Trophoblast cell (in vitro differentiated cells and primary cell): ENCODE results near the gene MKI67.
A peak's percentile ranks its signal among the peaks of the same experiment; 100 is the strongest.

Source experiments
- DNase-seq, 2 donors: peaks; one replicate each; pipeline ENCODE4 v3.0.0-alpha.2; 2016
- H2AFZ ChIP-seq: 2 replicates; pipeline ENCODE4 v1.6.1; 2013; ENCODE audit warnings: low read length, moderate library complexity, mild to moderate bottlenecking; ENCODE audit not compliant: insufficient read depth, poor library complexity
- H2AK5ac ChIP-seq: 2 replicates; pipeline ENCODE4 v1.6.1; 2013; ENCODE audit warnings: mild to moderate bottlenecking, low read length
- H2BK120ac ChIP-seq: 2 replicates; pipeline ENCODE4 v1.6.1; 2013; ENCODE audit warnings: low read length, mild to moderate bottlenecking, moderate library complexity; ENCODE audit not compliant: insufficient read depth, poor library complexity
- H2BK12ac ChIP-seq: 2 replicates; pipeline ENCODE4 v1.6.1; 2013; ENCODE audit warnings: mild to moderate bottlenecking, low read length, moderate library complexity
- H2BK5ac ChIP-seq: 2 replicates; pipeline ENCODE4 v1.6.1; 2013; ENCODE audit warnings: low read length, low read depth, moderate library complexity, mild to moderate bottlenecking; ENCODE audit not compliant: poor library complexity
- H3K14ac ChIP-seq: 2 replicates; pipeline ENCODE4 v1.6.1; 2013; ENCODE audit warnings: mild to moderate bottlenecking, low read length
- H3K18ac ChIP-seq: 2 replicates; pipeline ENCODE4 v1.6.1; 2013; ENCODE audit warnings: mild to moderate bottlenecking, low read length
- H3K23ac ChIP-seq: 2 replicates; pipeline ENCODE4 v1.6.1; 2013; ENCODE audit warnings: low read length
- H3K27ac ChIP-seq: 2 replicates; pipeline ENCODE4 v1.5.1; 2013; ENCODE audit warnings: low read depth, mild to moderate bottlenecking, inconsistent platforms, low read length, moderate library complexity
- H3K27me3 ChIP-seq: 2 replicates; pipeline ENCODE4 v1.6.1; 2013; ENCODE audit warnings: inconsistent platforms, mild to moderate bottlenecking, low read length, moderate library complexity; ENCODE audit not compliant: insufficient read depth
- H3K36me3 ChIP-seq, 2 experiments: 1 replicate in 1 of 2; 2 replicates in 1 of 2; pipeline ENCODE4 v1.6.1; 2013; ENCODE audit warnings: low read length in 2 of 2, mild to moderate bottlenecking in 2 of 2, moderate library complexity in 1 of 2; ENCODE audit not compliant: insufficient read depth in 2 of 2, control insufficient read depth in 1 of 2
- H3K4ac ChIP-seq: 2 replicates; pipeline ENCODE4 v1.6.1; 2013; ENCODE audit warnings: low read depth, mild to moderate bottlenecking, low read length, moderate library complexity
- H3K4me1 ChIP-seq, 2 experiments: 1 replicate in 1 of 2; 2 replicates in 1 of 2; pipeline ENCODE4 v1.6.1; 2013; ENCODE audit warnings: low read length in 2 of 2, mild to moderate bottlenecking in 2 of 2, moderate library complexity in 1 of 2; ENCODE audit not compliant: insufficient read depth in 2 of 2, control insufficient read depth in 1 of 2
- H3K4me2 ChIP-seq: 2 replicates; pipeline ENCODE4 v1.6.1; 2013; ENCODE audit warnings: inconsistent platforms, mild to moderate bottlenecking, low read length, moderate library complexity
- H3K4me3 ChIP-seq: 2 replicates; pipeline ENCODE4 v1.5.1; 2013; ENCODE audit warnings: mild to moderate bottlenecking, low read depth, low read length, inconsistent platforms
- H3K79me1 ChIP-seq: one replicate; pipeline ENCODE4 v1.6.1; 2013; ENCODE audit warnings: low read length
- H3K79me2 ChIP-seq: 2 replicates; pipeline ENCODE4 v1.6.1; 2013; ENCODE audit warnings: low read length, mild to moderate bottlenecking; ENCODE audit not compliant: control insufficient read depth, insufficient read depth, poor library complexity
- H3K9ac ChIP-seq: 2 replicates; pipeline ENCODE4 v1.6.1; 2013; ENCODE audit warnings: mild to moderate bottlenecking, low read length
- H3K9me3 ChIP-seq: 2 replicates; pipeline ENCODE4 v1.6.1; 2013; ENCODE audit warnings: low read depth, mild to moderate bottlenecking, control low read depth, inconsistent platforms, low read length; ENCODE audit not compliant: insufficient read depth
- H4K12ac ChIP-seq: 2 replicates; pipeline ENCODE4 v1.6.1; 2013; ENCODE audit warnings: low read depth, mild to moderate bottlenecking, low read length, moderate library complexity
- H4K8ac ChIP-seq: 2 replicates; pipeline ENCODE4 v1.6.1; 2013; ENCODE audit warnings: low read depth, mild to moderate bottlenecking, low read length, moderate library complexity
- H4K91ac ChIP-seq: one replicate; pipeline ENCODE4 v1.6.1; 2013; ENCODE audit warnings: low read depth, mild to moderate bottlenecking, low read length, moderate library complexity
- WGBS: extraction: QIAGEN DNeasy Blood & Tissue Kit; methylation state at CpG from one replicate; pipeline ENCODE4 v1.1.7; 2013; ENCODE audit warnings: missing lambda C conversion rate; ENCODE audit not compliant: insufficient read length, insufficient coverage; ENCODE audit errors: extremely low coverage; 5-methylcytosine and 5-hydroxymethylcytosine counted together

MKI67 gene

DNA sequence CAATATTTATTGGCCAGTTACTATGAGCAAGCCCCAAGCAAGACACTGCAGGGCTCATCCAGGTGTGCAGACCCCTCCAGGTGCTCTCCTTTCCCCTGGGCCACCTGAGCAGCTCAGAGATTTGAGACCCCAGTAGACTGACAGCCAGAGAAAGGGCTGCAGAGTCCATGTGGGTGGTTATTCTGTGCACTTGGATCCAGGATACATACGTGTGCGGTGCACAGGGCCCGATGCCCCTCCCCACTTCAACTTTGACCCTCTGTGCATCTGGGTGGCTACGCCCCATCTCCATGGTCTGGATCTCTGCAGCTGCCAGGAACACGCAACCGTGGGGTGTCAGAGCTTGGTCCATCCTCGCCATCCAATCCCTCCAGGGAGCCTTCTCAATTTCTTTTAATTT lies 72.9 kb downstream of the MKI67 start:
- H4K12ac ChIP-seq = no peak overlapping the region
- H3K79me1 ChIP-seq = no peaks in the 10 kb centered on the region
- H3K36me3 ChIP-seq = peaks cover 14 to 17% of the 10 kb centered on the region in 2 experiments
- no peaks in the 10 kb centered on the region for H3K27me3 ChIP-seq
- no peak overlapping the region for H3K23ac ChIP-seq
- H2AK5ac ChIP-seq = no peak overlapping the region
- H3K27ac ChIP-seq = no peak overlapping the region
- no peak overlapping the region for H2BK120ac ChIP-seq
- no peak overlapping the region for H3K9ac ChIP-seq
- no peak overlapping the region for H3K18ac ChIP-seq
- no peak overlapping the region for H3K4ac ChIP-seq
- H3K4me2 ChIP-seq = no peak overlapping the region
- H4K91ac ChIP-seq = no peak overlapping the region
- no peak overlapping the region for H4K8ac ChIP-seq
- no peak overlapping the region for H3K4me3 ChIP-seq
- WGBS = no CpG with 5 or more reads among the region's 7 CpGs
- H3K4me1 ChIP-seq = peaks cover 3 to 20% of the 10 kb centered on the region in 2 experiments
- H3K14ac ChIP-seq = no peak overlapping the region
- H2BK12ac ChIP-seq = no peak overlapping the region
- no peak overlapping the region for H2BK5ac ChIP-seq
- peaks cover 2% of the 10 kb centered on the region for H3K9me3 ChIP-seq
- no peak overlapping the region for H2AFZ ChIP-seq
- no peaks in the 10 kb centered on the region for H3K79me2 ChIP-seq
- DNase-seq = no peak

DNA sequence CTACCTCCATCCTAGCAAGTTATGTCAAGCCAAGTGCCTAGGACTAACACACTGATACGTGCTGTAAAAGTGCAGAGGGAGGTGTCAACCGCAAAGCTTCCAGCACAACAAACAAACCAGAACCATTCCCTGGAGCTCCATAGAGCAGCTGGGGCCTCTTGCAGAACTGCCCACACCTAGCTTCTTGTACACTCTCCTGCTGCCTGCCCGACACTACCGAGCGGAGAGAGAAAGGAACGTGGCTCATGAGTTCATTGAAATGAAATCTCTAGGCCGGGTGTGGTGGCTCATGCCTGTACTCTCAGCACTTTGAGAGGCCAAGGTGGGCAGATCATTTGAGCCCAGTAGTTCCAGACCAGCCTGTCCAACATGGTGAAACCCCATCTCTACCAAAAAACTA lies 73.5 kb downstream of the MKI67 start:
- H3K4ac ChIP-seq = no peak overlapping the region
- no peak overlapping the region for H2AK5ac ChIP-seq
- no peak overlapping the region for H3K4me3 ChIP-seq
- H2BK120ac ChIP-seq = no peak overlapping the region
- no peaks in the 10 kb centered on the region for H3K79me1 ChIP-seq
- H2AFZ ChIP-seq = no peak overlapping the region
- no peak overlapping the region for H3K4me2 ChIP-seq
- no peaks in the 10 kb centered on the region for H3K27me3 ChIP-seq
- no peak overlapping the region for H4K12ac ChIP-seq
- peaks cover 3 to 23% of the 10 kb centered on the region in 2 experiments for H3K4me1 ChIP-seq
- H3K18ac ChIP-seq = no peak overlapping the region
- peak; percentile 35 to 51 for DNase-seq
- H3K79me2 ChIP-seq = no peaks in the 10 kb centered on the region
- no peak overlapping the region for H3K27ac ChIP-seq
- no peak overlapping the region for H4K8ac ChIP-seq
- no peak overlapping the region for H2BK12ac ChIP-seq
- no peaks in the 10 kb centered on the region for H3K9me3 ChIP-seq
- H4K91ac ChIP-seq = no peak overlapping the region
- no peak overlapping the region for H3K9ac ChIP-seq
- no CpG with 5 or more reads among the region's 7 CpGs for WGBS
- H3K36me3 ChIP-seq = peaks cover 13 to 17% of the 10 kb centered on the region in 2 experiments
- H2BK5ac ChIP-seq = no peak overlapping the region
- H3K23ac ChIP-seq = no peak overlapping the region
- H3K14ac ChIP-seq = no peak overlapping the region

DNA sequence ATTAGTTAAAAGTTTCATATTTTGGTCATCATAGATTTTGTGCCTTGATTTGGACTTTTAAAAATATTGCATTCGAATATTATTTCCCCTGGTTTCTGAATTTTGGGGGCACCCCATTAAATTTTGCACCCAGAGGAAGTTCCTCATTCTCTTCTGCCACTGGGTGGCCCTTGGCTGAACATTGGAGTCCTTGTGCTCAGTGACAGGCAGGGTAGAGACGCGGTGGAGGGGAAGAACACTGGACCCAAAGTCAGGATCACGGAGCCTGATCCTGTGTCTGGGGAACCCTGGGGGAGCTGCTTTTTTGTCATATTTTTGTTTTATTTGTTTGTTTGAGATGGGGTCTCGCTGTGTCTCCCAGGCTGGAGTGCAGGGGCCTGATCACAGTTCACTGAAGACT lies 74.7 kb downstream of the MKI67 start:
- H3K4me2 ChIP-seq = no peak overlapping the region
- H3K79me2 ChIP-seq = peaks cover 2% of the 10 kb centered on the region
- H3K79me1 ChIP-seq = no peaks in the 10 kb centered on the region
- H2BK120ac ChIP-seq = no peak overlapping the region
- H3K18ac ChIP-seq = no peak overlapping the region
- no peak overlapping the region for H4K12ac ChIP-seq
- no peak overlapping the region for H4K91ac ChIP-seq
- no peak overlapping the region for H3K4me3 ChIP-seq
- no peaks in the 10 kb centered on the region for H3K27me3 ChIP-seq
- no peak overlapping the region for H4K8ac ChIP-seq
- H2BK12ac ChIP-seq = no peak overlapping the region
- peaks cover 11 to 15% of the 10 kb centered on the region in 2 experiments for H3K36me3 ChIP-seq
- no CpG with 5 or more reads among the region's 5 CpGs for WGBS
- DNase-seq = no peak
- H2AFZ ChIP-seq = no peak overlapping the region
- no peaks in the 10 kb centered on the region for H3K9me3 ChIP-seq
- H2BK5ac ChIP-seq = no peak overlapping the region
- no peak overlapping the region for H3K9ac ChIP-seq
- no peak overlapping the region for H2AK5ac ChIP-seq
- no peak overlapping the region for H3K4ac ChIP-seq
- H3K27ac ChIP-seq = no peak overlapping the region
- peaks cover 3 to 27% of the 10 kb centered on the region in 2 experiments for H3K4me1 ChIP-seq
- no peak overlapping the region for H3K14ac ChIP-seq
- H3K23ac ChIP-seq = no peak overlapping the region

DNA sequence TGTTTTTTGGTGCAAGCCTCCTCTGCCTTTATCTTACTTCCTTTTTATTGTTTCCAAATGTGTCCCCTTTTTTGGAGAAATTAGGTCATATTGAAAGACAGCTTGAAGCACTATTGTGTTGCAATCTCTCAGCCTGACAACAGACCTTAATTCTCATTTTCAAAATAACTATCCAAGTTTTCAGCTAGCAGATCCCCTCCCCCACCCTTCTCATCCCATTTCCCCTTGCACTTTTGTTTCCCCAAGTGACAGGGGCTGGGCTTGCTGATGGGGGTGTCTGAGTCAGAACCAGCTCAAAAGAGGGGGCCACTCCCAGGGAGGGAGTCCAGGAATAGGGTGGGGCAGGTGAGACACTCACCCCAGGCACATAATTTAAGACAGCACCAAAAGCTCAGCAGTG lies 75.3 kb downstream of the MKI67 start:
- Histone ChIP-seq H4K91ac (no peak overlapping the region), H2BK5ac (no peak overlapping the region), H2BK12ac (no peak overlapping the region), H2AK5ac (no peak overlapping the region), H3K36me3 (peaks cover 8 to 11% of the 10 kb centered on the region in 2 experiments), H2AFZ (no peak overlapping the region), H3K23ac (no peak overlapping the region), H3K9ac (no peak overlapping the region), H3K14ac (no peak overlapping the region), H3K79me2 (peaks cover 2% of the 10 kb centered on the region), H4K8ac (no peak overlapping the region), H3K9me3 (no peaks in the 10 kb centered on the region), H3K79me1 (no peaks in the 10 kb centered on the region), H3K4me2 (no peak overlapping the region), H2BK120ac (no peak overlapping the region), H3K18ac (no peak overlapping the region), H3K27ac (no peak overlapping the region), H3K4me3 (no peak overlapping the region), H3K4ac (no peak overlapping the region), H3K27me3 (no peaks in the 10 kb centered on the region), H4K12ac (no peak overlapping the region), H3K4me1 (peaks cover 3 to 27% of the 10 kb centered on the region in 2 experiments)
- peak in 1 of 2 donors; percentile 10 for DNase-seq
